GM18909 (cell line): ENCODE measurements around the gene OR4K13.

Experiments used
- ATAC-seq: cut with Tn5 transposase; IDR thresholded peaks from one replicate; pipeline ENCODE4 v1.9.1; 2021; ENCODE audit warnings: mild to moderate bottlenecking; ENCODE audit not compliant: unreplicated experiment, poor library complexity

Gene OR4K13, protein sequence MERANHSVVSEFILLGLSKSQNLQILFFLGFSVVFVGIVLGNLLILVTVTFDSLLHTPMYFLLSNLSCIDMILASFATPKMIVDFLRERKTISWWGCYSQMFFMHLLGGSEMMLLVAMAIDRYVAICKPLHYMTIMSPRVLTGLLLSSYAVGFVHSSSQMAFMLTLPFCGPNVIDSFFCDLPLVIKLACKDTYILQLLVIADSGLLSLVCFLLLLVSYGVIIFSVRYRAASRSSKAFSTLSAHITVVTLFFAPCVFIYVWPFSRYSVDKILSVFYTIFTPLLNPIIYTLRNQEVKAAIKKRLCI

DNA sequence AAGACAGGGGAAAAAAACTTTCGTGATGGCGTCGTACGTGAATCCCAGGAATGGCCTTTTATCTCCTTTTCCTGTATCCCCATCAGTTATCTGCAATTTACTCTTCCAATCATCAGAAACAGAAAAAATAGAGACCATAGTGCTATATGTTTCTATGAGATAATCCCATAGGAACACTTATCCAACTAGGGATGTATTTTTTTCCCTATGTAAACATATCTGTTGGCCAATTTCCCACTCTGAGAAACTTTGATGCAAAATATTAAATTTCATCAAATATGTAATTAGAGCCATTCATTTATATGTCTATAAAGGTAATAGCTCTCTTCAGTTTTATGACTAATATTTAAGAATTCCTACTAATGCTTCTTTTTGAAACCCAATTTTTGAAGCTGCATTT, at the start of gene OR4K13:
OR4K13 (minus strand) TSS at position 101 of the 400 bp plus-strand sequence. CDS start 1,280 bp downstream, outside the sequence.
- ATAC-seq, result no peak

DNA sequence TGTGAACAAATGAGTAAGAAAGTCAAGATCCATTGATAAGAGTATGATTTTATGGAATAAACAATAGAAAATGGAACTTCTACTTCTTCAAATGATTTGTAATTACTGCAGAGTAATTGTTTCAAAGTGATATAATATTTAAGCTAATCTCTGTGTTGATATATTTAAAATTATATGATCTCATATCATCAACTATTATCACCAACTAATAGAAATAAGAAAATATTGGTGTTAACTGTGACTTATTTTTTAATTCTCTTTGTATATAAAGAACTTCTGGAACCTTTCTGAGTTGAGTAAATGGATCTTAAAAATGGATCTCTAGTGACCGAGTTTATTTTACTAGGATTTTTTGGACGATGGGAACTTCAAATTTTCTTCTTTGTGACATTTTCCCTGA, 23.9 kb upstream of the OR4K13 start, which contains the start of gene OR4L1:
OR4L1 (plus strand) TSS at position 301 of the 400 bp plus-strand sequence; CDS start at position 301, 0 bp downstream.
- no peak for ATAC-seq

DNA sequence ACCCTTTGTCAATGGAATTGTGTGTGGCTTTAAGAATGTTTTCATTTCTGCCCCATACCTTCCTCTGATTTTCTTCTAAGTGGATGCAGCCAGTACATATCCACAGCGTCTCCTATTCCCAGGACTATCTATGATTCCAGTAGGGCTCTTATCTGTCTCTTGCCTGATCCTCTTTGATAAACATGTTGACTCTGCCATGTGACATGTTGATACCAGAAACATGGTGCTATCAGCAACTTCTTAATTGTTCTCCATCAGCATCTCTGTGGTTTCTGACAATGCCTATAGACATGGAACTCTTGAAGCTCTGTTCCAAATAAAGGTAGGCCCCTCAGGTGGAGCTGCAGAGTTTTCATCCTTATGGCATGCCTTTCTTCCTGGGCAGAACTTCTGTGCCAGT, 12.4 kb upstream of the OR4K13 start:
- ATAC-seq, result no peak

DNA sequence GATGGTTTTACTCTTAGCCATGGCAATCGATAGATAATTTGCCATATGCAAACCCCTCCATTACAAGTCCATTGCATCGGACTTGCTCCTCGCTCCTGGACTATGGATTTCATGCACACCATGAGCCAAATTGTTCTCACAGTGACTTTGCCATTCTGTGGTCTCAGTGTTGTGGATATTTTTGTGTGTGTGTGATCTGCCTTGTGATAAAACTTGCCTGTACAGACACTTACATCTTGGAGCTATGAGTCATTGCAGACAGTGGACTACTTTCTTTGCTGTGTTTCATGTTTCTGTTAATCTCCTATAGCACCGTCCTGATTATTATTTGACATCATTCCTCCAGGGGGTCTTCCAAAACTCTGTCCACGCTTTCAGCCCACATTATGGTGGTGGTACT, 8.4 kb upstream of the OR4K13 start:
- ATAC-seq, result no peak

DNA sequence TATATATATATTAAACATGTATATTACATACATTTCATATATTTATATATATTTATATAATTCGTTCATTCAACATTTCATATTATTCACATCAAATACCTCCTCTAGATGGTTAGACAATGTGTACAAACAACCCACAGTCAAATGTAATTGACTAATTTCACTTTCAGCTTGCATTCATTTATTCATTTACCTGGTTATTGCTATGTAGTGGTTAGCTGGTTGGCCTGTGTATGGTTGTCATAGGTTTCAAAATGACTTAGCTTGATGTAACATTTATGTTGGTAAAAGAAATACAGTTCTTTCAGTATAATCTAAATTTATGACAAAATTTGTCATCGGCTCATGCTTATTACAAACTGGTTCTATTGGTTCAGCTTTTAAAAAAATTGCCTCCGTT, 389 bp downstream of the OR4K13 start:
- ATAC-seq, result no peak

DNA sequence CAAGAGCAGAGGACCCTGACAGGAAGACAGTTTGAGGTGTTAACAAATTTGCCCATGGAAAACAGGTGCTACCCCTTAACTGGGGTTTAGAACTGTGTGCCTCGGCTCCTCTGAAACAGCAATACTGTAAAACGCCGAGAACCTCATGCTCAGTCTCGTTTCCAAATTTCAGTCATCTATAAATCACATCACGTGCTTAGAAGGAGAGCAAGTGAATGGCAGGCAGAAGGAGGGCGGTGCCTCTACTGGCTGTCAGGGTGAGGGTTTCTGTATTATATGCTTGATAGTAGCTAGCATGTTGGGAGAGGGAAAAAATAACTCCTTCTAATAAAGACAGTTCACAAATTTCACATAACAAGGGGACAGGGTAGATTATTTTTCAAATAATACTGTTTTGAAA, 4.8 kb downstream of the OR4K13 start:
- ATAC-seq, result no peak

DNA sequence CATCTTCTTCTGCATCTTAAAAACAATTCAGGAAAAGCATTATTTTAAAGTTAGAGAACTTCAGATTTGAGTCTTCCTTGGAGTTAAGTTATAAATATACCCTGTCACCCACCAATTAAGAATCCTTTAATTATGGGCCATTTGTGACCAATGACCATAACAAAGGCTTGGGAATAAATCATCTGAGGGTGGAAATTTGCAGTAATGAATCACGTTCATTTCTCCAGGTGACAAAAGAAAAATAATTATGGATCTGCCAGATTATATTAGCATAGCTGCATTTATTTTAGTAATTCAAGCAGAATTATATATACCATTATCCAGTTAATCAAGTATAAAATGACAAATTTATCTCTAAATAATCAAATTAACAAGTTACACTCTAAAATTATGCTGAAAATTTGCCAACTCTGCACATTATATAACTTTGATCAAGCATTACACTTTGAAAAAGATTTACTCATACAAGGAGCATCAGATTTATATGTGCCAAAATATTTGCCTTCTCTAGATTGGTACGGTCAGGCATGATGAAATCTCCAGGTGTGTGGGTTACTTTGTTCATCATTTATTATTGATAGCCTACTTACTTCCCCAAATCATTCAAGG, 16.5 kb downstream of the OR4K13 start, which contains the start of gene OR4K14:
OR4K14 (minus strand) TSS at position 51 of the 609 bp plus-strand sequence. CDS start 4,114 bp downstream, outside the sequence.
- ATAC-seq, result no peak

DNA sequence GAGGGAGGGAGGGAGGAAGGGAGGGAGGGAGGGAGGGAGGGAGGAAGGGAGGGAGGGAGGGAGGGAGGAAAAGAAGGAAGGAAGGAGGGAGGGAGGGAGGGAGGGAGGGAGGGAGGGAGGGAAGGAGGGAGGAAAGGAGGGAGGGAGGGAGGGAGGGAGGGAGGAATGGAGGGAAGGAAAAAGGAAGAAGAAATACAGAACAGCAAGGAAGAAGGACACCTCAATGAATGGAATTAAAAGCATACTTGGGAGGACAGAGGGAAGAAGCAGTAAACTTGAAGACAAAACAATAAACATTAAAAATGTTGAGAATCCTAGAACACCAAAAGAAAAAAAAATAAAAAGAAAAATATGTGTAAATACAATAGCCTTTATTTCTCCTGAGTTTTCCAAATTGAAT, 27.7 kb downstream of the OR4K13 start:
- ATAC-seq, result no peak

DNA sequence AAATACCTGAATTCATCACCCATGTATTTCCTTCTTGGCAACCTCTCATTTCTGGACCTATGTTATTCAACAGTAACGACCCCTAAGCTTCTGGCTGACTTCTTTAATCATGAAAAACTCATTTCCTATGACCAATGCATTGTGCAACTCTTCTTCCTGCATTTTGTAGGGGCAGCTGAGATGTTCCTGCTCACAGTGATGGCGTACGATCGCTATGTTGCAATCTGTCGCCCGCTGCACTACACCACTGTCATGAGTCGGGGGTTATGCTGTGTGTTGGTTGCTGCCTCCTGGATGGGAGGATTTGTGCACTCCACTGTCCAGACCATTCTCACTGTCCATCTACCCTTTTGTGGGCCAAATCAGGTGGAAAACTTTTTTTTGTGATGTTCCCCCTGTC, 33.5 kb downstream of the OR4K13 start:
- ATAC-seq, result no peak

DNA sequence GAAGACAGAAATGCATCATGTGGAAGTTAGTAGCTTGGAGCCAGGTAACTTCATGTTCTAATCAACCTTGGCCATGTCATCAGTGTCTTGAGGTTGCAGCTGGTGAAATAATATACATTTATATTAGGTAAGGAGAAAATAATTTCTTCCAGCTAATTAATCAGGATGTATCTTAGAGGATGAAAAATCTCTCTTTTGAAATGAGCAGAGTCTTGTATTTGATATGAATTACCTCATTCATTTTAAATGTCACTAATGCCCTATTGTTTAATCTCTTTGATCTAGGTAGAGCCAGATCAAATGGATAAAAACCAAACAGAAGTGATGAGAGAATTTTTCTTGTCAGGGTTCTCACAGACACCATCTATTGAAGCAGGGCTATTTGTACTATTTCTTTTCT, 34.0 kb downstream of the OR4K13 start, which contains the start of gene OR4Q2:
OR4Q2 (plus strand) TSS at position 301 of the 400 bp plus-strand sequence.
- no peak for ATAC-seq

DNA sequence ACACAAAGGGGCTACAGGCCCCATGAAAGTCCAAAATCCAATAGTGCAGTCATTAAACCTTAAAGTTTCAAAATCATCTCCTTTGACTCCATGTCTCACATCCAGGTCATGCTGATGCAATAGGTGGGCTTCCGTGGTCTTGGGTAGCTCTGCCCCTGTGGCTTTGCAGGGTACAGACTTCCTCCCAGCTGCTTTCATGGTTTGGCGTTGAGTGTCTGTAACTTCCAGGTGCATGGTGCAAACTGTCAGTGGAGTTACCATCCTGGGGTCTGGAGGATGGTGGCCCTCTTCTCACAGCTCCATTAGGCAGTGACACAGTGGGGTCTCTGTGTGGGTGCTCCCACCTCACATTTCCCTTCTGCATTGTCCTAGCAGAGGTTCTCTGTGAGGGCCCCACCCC, 42.4 kb downstream of the OR4K13 start:
- no peak for ATAC-seq
